ENCODE measurements around the gene WDR88.
"Not testable (repeated sequence)": the region's sequence is repeated elsewhere in the genome, so short reads cannot be mapped to it uniquely, and the experiment has no call there.

WDR88 gene

GRCh38 chr19:33212436-33213172 is 80.7 kb downstream of the WDR88 start:
- DNase-seq (ENCODE audit: low read depth), result no peak

GRCh38 chr19:33214596-33214995 is 82.7 kb downstream of the WDR88 start:
- DNase-seq (ENCODE audit: low read depth), result no peak

GRCh38 chr19:33215438-33216197 is 83.7 kb downstream of the WDR88 start:
- no peak for DNase-seq (ENCODE audit: low read depth)

GRCh38 chr19:33216198-33216830 is 84.4 kb downstream of the WDR88 start:
- no peak for DNase-seq (ENCODE audit: low read depth)

GRCh38 chr19:33217881-33218280 is 86.0 kb downstream of the WDR88 start:
- no peak for DNase-seq (ENCODE audit: low read depth)

- no peak for DNase-seq (ENCODE audit: low read depth)
Observed at GRCh38 chr19:33219261-33219815, 87.4 kb downstream of the WDR88 start.

GRCh38 chr19:33220115-33220514 is 88.2 kb downstream of the WDR88 start:
- DNase-seq (ENCODE audit: low read depth), result no peak

GRCh38 chr19:33220735-33221134 is 88.8 kb downstream of the WDR88 start:
- no peak for DNase-seq (ENCODE audit: low read depth)

GRCh38 chr19:33221638-33222037 is 89.7 kb downstream of the WDR88 start:
- DNase-seq (ENCODE audit: low read depth), result no peak

- not testable (repeated sequence) for DNase-seq (ENCODE audit: low read depth)
Observed at GRCh38 chr19:33222255-33222654, 90.3 kb downstream of the WDR88 start.

GRCh38 chr19:33224694-33225457 is 93.0 kb downstream of the WDR88 start:
- no peak for DNase-seq (ENCODE audit: low read depth)
